Glomerular visceral epithelial cell (primary cell): ENCODE measurements around the gene POLR1A.
A peak's percentile ranks its signal among the peaks of the same experiment; 100 is the strongest.

Source experiments
- DNase-seq: peaks from one replicate; pipeline ENCODE4 v3.0.0-alpha.2; 2016; ENCODE audit errors: extremely low spot score

Gene POLR1A

GRCh38 chr2:86022661-86023365 is 82.9 kb downstream of the POLR1A start:
- DNase-seq = no peak

GRCh38 chr2:86021396-86022378 is 84.0 kb downstream of the POLR1A start:
- no peak for DNase-seq

- no peak for DNase-seq
Observed at GRCh38 chr2:86020984-86021383, 84.7 kb downstream of the POLR1A start.

- DNase-seq = no peak
Observed at GRCh38 chr2:86019121-86019520, 86.6 kb downstream of the POLR1A start.

GRCh38 chr2:86017901-86018896 is 87.5 kb downstream of the POLR1A start:
- peak; percentile 79 for DNase-seq

GRCh38 chr2:86016581-86016980 is 89.1 kb downstream of the POLR1A start:
- DNase-seq = no peak

GRCh38 chr2:86015699-86016098 is 90.0 kb downstream of the POLR1A start:
- no peak for DNase-seq

- DNase-seq = no peak
Observed at GRCh38 chr2:86015006-86015405, 90.7 kb downstream of the POLR1A start.

- DNase-seq = no peak
Observed at GRCh38 chr2:86014493-86014892, 91.2 kb downstream of the POLR1A start.

GRCh38 chr2:86012007-86012712 is 93.5 kb downstream of the POLR1A start:
- no peak for DNase-seq

GRCh38 chr2:86011449-86011941 is 94.2 kb downstream of the POLR1A start:
- DNase-seq = no peak

- no peak for DNase-seq
Observed at GRCh38 chr2:86010083-86010482, 95.6 kb downstream of the POLR1A start.

GRCh38 chr2:86006524-86006923 is 99.2 kb downstream of the POLR1A start:
- no peak for DNase-seq

- DNase-seq = no peak
Observed at GRCh38 chr2:86003967-86004366, 101.7 kb downstream of the POLR1A start.

- DNase-seq = no peak
Observed at GRCh38 chr2:86003104-86003503, 102.6 kb downstream of the POLR1A start.

GRCh38 chr2:86002375-86002774 is 103.3 kb downstream of the POLR1A start:
- DNase-seq = no peak

- DNase-seq = no peak
Observed at GRCh38 chr2:86001326-86001725, 104.4 kb downstream of the POLR1A start.

GRCh38 chr2:86000938-86001312 is 104.8 kb downstream of the POLR1A start:
- DNase-seq = no peak

GRCh38 chr2:86000131-86000937 is 105.4 kb downstream of the POLR1A start:
- DNase-seq = no peak
